Breast epithelium (tissue), 3 donors: ENCODE data around the gene SERPINB2.

ENCODE experiments used
- POLR2A ChIP-seq: fragments of 450-650 bp; IDR thresholded peaks from one replicate; pipeline ENCODE4 v1.6.1; 2016; ENCODE audit warnings: antibody characterized with exemption, mild to moderate bottlenecking, moderate library complexity
- TF ChIP-seq, protein P1 (sequence below), 3 donors: fragments of 450-650 bp; IDR thresholded peaks; one replicate each; pipeline ENCODE4 v1.5.1; 2016 to 2017; ENCODE audit warnings: antibody characterized with exemption in 3 of 3, mild to moderate bottlenecking in 3 of 3, moderate library complexity in 3 of 3

DNA sequence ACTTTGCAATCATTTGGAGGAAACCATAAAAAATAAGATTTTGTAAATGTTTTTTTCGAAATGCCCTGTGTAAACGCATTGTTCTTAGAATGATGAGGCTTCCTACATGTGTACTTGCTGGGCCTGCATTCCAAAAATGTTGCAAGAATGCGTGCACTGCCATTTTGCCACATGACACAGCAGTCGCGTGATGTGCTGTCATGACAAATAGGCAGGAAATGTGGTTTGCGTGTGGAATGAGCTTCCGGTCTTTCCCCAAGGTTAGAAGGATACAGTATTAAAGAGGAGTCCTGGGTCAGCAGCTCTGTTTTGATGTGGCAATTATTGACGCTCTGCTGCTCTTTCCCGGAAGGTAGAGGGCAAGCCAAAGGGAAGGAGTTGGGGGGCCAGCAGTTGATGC lies 18.1 kb upstream of the SERPINB2 start:
- TF ChIP-seq, protein P1, sequence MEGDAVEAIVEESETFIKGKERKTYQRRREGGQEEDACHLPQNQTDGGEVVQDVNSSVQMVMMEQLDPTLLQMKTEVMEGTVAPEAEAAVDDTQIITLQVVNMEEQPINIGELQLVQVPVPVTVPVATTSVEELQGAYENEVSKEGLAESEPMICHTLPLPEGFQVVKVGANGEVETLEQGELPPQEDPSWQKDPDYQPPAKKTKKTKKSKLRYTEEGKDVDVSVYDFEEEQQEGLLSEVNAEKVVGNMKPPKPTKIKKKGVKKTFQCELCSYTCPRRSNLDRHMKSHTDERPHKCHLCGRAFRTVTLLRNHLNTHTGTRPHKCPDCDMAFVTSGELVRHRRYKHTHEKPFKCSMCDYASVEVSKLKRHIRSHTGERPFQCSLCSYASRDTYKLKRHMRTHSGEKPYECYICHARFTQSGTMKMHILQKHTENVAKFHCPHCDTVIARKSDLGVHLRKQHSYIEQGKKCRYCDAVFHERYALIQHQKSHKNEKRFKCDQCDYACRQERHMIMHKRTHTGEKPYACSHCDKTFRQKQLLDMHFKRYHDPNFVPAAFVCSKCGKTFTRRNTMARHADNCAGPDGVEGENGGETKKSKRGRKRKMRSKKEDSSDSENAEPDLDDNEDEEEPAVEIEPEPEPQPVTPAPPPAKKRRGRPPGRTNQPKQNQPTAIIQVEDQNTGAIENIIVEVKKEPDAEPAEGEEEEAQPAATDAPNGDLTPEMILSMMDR (IDR thresholded peaks at IDR 0.05), result no peak
- no peak for TF ChIP-seq POLR2A
